SU-DHL-6 (cell line): ENCODE results near the gene RIC1.

Experiments used
- H2AFZ ChIP-seq: fragments of 200-600 bp; sonication (generic); 2 replicates; pipeline ENCODE4 v1.6.1; 2014; ENCODE audit warnings: low read depth, mild to moderate bottlenecking, moderate library complexity, mixed read lengths, antibody characterized with exemption, low read length; ENCODE audit not compliant: severe bottlenecking
- H3F3A ChIP-seq: fragments of 200-600 bp; shearing (Covaris generic); 2 replicates; pipeline ENCODE4 v1.6.0; 2016; ENCODE audit warnings: antibody characterized with exemption, mild to moderate bottlenecking; ENCODE audit not compliant: insufficient read depth
- H3K27ac ChIP-seq: fragments of 200-600 bp; sonication (generic); 2 replicates; pipeline ENCODE4 v1.5.1; 2016; ENCODE audit warnings: low read depth, mild to moderate bottlenecking, low read length, moderate library complexity, mixed read lengths
- H3K27me3 ChIP-seq: fragments of 200-600 bp; sonication (generic), shearing (Covaris generic); 2 replicates; pipeline ENCODE4 v1.6.0; 2014; ENCODE audit warnings: mild to moderate bottlenecking, low read length
- H3K36me3 ChIP-seq: fragments of 200-600 bp; sonication (generic); 2 replicates; pipeline ENCODE4 v1.6.1; 2014; ENCODE audit warnings: mild to moderate bottlenecking, low read length, mixed read lengths
- H3K4me2 ChIP-seq: fragments of 300-600, 200-600 bp; shearing (Covaris generic), sonication (generic); 2 replicates; pipeline ENCODE4 v1.6.0; 2014; ENCODE audit warnings: low read length, low read depth, mild to moderate bottlenecking; ENCODE audit not compliant: poor library complexity, severe bottlenecking
- H3K4me3 ChIP-seq: fragments of 200-600 bp; sonication (generic); 2 replicates; pipeline ENCODE4 v1.5.1; 2014; ENCODE audit warnings: antibody characterized with exemption, low read length, mild to moderate bottlenecking, mixed read lengths; ENCODE audit not compliant: insufficient read depth, poor library complexity, severe bottlenecking
- H3K79me2 ChIP-seq: fragments of 200-600 bp; sonication (generic); 2 replicates; pipeline ENCODE4 v1.6.1; 2014; ENCODE audit warnings: mild to moderate bottlenecking, low read length, moderate library complexity; ENCODE audit not compliant: insufficient read depth
- H3K9ac ChIP-seq: fragments of 200-600 bp; sonication (generic); 2 replicates; pipeline ENCODE4 v1.7.0; 2014; ENCODE audit warnings: mild to moderate bottlenecking, low read length
- H3K9me2 ChIP-seq: fragments of 200-600 bp; sonication (generic); replicated peaks from 2 replicates; pipeline ENCODE4 v1.6.1; 2014; ENCODE audit warnings: low read length; ENCODE audit not compliant: insufficient read depth
- H3K9me3 ChIP-seq: fragments of 200-600 bp; sonication (generic); 2 replicates; pipeline ENCODE4 v1.6.1; 2014; ENCODE audit warnings: low read length, mixed read lengths; ENCODE audit not compliant: insufficient read depth
- H4K20me1 ChIP-seq: fragments of 200-600 bp; sonication (generic); 2 replicates; pipeline ENCODE4 v1.6.1; 2014; ENCODE audit warnings: low read depth, mild to moderate bottlenecking, antibody characterized with exemption, low read length, moderate library complexity, mixed read lengths
- EZH2phosphoT487 ChIP-seq: fragments of 200-600 bp; sonication (generic), shearing (Covaris generic); conservative IDR thresholded peaks from 2 replicates; pipeline ENCODE4 v1.6.1; 2018; ENCODE audit warnings: mild to moderate bottlenecking, antibody characterized with exemption, low read length, moderate library complexity, mixed read lengths
- TF ChIP-seq, protein P1 (sequence below): fragments of 200-600 bp; sonication (generic); IDR thresholded peaks from one replicate; pipeline ENCODE4 v1.5.1; 2017; ENCODE audit warnings: antibody characterized with exemption, mild to moderate bottlenecking, low read length, moderate library complexity; ENCODE audit not compliant: insufficient read depth, poor library complexity, severe bottlenecking

Gene RIC1

DNA sequence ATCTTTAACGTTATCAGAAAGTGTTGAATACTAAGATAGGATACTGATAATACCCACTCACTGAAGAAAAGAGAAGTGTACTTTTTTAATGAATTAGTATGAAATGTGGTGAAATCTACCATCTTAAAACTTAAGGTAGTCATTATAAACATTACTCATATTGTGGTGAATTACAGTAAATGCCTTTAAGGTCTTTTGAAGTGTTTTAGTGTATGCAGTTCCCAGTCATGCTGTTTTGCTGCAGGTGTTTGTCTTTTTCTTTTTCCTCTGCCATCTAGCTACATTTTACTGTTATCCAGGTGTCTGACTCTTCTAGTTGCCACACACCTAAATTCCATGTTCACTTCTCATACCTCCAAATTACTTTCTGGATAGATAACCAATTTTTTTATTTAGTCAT lies 131.4 kb downstream of the RIC1 start:
- no peak overlapping the region for H3K4me2 ChIP-seq
- no peaks in the 10 kb centered on the region for H3K27me3 ChIP-seq
- H3K9ac ChIP-seq: no peak overlapping the region
- no peak overlapping the region for H3K4me3 ChIP-seq
- H4K20me1 ChIP-seq: no peaks in the 10 kb centered on the region
- H3F3A ChIP-seq: peaks cover 9% of the 10 kb centered on the region; the same call in 1 of the 2 replicates
- no peak overlapping the region for H2AFZ ChIP-seq
- no peak for TF ChIP-seq EZH2phosphoT487
- TF ChIP-seq, protein P1, sequence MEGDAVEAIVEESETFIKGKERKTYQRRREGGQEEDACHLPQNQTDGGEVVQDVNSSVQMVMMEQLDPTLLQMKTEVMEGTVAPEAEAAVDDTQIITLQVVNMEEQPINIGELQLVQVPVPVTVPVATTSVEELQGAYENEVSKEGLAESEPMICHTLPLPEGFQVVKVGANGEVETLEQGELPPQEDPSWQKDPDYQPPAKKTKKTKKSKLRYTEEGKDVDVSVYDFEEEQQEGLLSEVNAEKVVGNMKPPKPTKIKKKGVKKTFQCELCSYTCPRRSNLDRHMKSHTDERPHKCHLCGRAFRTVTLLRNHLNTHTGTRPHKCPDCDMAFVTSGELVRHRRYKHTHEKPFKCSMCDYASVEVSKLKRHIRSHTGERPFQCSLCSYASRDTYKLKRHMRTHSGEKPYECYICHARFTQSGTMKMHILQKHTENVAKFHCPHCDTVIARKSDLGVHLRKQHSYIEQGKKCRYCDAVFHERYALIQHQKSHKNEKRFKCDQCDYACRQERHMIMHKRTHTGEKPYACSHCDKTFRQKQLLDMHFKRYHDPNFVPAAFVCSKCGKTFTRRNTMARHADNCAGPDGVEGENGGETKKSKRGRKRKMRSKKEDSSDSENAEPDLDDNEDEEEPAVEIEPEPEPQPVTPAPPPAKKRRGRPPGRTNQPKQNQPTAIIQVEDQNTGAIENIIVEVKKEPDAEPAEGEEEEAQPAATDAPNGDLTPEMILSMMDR: no peak
- H3K36me3 ChIP-seq: peaks cover 51% of the 10 kb centered on the region
- H3K9me2 ChIP-seq: no peaks in the 10 kb centered on the region
- H3K79me2 ChIP-seq: no peaks in the 10 kb centered on the region
- no peak overlapping the region for H3K27ac ChIP-seq
- H3K9me3 ChIP-seq: no peaks in the 10 kb centered on the region

DNA sequence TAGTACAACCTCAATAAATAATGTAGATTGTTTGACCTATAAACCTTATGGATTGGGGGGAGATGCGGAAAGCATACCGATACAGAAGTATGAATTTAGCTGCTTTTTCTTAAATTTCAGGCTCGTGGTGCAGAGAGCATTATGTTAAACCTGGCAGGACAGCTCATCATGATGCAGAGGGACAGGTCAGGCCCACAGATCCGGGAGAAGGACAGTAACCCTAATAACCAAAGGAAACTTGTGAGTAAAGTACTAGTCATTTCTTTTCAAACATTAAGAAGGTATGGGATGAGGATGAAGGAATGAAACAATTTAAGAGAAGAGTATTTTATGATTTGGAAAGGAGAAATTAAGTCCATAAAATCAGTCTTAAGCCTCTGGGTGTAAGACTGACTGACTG lies 133.5 kb downstream of the RIC1 start:
- no peak overlapping the region for H2AFZ ChIP-seq
- no peak overlapping the region for H3K4me2 ChIP-seq
- H3K36me3 ChIP-seq: peaks cover 53% of the 10 kb centered on the region
- no peaks in the 10 kb centered on the region for H3K79me2 ChIP-seq
- no peaks in the 10 kb centered on the region for H4K20me1 ChIP-seq
- H3K9me2 ChIP-seq: no peaks in the 10 kb centered on the region
- H3K27me3 ChIP-seq: no peaks in the 10 kb centered on the region
- no peak overlapping the region for H3K27ac ChIP-seq
- TF ChIP-seq, protein P1: no peak
- no peak for TF ChIP-seq EZH2phosphoT487
- no peak overlapping the region for H3K4me3 ChIP-seq
- peaks cover 9% of the 10 kb centered on the region; the same call in 1 of the 2 replicates for H3F3A ChIP-seq
- H3K9me3 ChIP-seq: no peaks in the 10 kb centered on the region
- H3K9ac ChIP-seq: no peak overlapping the region

DNA sequence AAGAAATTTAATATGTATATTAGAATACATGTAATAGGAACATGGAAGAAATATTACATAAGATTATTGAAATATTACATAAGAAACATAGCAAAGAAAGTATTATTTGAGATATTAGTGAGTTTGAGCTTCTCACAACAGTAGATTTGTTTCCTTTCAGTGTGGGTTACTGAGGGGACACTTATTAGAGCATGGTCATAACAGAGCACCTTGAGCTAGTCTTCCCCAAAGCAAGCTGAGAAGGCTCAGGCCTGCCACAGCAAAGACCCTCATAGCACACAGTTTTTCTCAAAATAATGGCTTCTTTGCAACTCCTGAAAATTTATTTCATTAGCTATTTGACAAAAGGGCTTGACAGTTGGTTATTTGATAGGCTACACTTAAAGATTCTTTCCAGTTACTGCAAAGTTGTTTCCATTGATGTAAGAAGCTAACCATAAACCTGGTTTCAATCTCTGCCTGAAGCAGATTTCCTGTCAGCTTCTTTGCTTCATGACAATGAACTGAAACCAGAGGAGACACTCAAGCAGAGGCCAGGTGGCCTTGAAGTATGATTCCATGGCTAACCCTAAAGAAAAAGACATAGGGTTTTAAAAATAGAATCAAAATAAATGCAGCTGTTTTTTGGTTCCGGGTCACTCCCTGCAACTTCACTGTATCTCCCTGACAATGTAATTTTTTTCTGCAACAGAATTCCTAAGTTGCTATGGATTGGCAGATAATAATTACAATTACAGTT lies 135.4 kb downstream of the RIC1 start:
- no peak overlapping the region for H3K4me3 ChIP-seq
- no peak overlapping the region for H3K4me2 ChIP-seq
- no peak overlapping the region for H3K27ac ChIP-seq
- H3K9me2 ChIP-seq: no peaks in the 10 kb centered on the region
- peaks cover 9% of the 10 kb centered on the region; the same call in 1 of the 2 replicates for H3F3A ChIP-seq
- no peak overlapping the region for H3K9ac ChIP-seq
- no peaks in the 10 kb centered on the region for H3K27me3 ChIP-seq
- no peaks in the 10 kb centered on the region for H3K9me3 ChIP-seq
- H4K20me1 ChIP-seq: no peaks in the 10 kb centered on the region
- TF ChIP-seq EZH2phosphoT487: no peak
- TF ChIP-seq, protein P1: no peak
- no peak overlapping the region for H2AFZ ChIP-seq
- no peaks in the 10 kb centered on the region for H3K79me2 ChIP-seq
- H3K36me3 ChIP-seq: peaks cover 56% of the 10 kb centered on the region
